Measurements from ENCODE around the gene TOP3A. TPM values are rescaled to one million over a fixed set of nuclear protein-coding genes. Genes with fewer than 3 reads are reported as not detected.

The TOP3A gene
- total RNA-seq, 1 experiment from 2014 or later, result 68.7 TPM

DNA sequence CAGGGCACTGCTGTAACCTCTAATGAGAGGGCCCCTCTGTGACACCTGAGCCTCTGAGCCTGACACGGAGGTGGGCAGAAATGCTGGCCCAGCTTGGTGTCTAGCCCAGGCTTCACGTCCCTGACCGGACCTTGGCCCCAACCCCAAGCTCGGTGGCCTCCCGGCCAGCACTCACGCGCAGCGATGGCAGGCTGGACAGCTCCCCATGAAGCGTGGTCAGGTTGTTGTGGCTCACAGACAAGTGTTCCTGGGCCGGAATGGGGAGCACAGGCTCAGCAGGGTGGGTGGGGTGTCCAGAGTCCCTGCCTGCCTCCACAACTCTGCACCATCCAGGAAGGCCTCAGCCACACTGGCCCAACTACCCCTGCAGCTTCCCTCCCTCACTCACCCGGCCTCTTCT is 58.4 kb downstream of the TOP3A start:
- WGBS (ENCODE audit: extremely low coverage, insufficient read length, low lambda C conversion rate), result no CpG with 5 or more reads among the region's 11 CpGs
- Histone ChIP-seq H4K5ac (ENCODE audit: insufficient read length, low read depth, low read length) (no peak overlapping the region), H3K18ac (ENCODE audit: insufficient read length, low read depth, low read length) (no peak overlapping the region), H3K23me2 (ENCODE audit: insufficient read length, low read depth, low read length, poor library complexity, severe bottlenecking) (peaks cover 12% of the 10 kb centered on the region), H2BK20ac (ENCODE audit: low read depth, low read length, poor library complexity, severe bottlenecking) (no peak overlapping the region), H3K4ac (ENCODE audit: low read depth, low read length) (no peak overlapping the region), H2AK5ac (ENCODE audit: insufficient read length, low read length) (no peak overlapping the region), H2BK120ac (ENCODE audit: low read depth, low read length, poor library complexity, severe bottlenecking) (no peak overlapping the region), H2BK12ac (ENCODE audit: insufficient read length, low read depth, low read length) (no peak overlapping the region), H3K79me2 (ENCODE audit: insufficient read depth, low read length) (no peaks in the 10 kb centered on the region; the same call in 1 of the 2 replicates), H3K4me2 (ENCODE audit: insufficient read depth, insufficient read length, low read length) (no peak overlapping the region), H3K23ac (ENCODE audit: insufficient read length, low read depth, low read length) (no peak overlapping the region), H3K14ac (ENCODE audit: insufficient read depth, low read length) (no peak overlapping the region), H4K91ac (ENCODE audit: insufficient read length, low read depth, low read length) (no peak overlapping the region), H3K27me3 (ENCODE audit: insufficient read depth, low read length) (no peaks in the 10 kb centered on the region), H3K4me1 (ENCODE audit: insufficient read depth, low read length) (no peaks in the 10 kb centered on the region), H2BK5ac (ENCODE audit: insufficient read length, low read length) (no peak overlapping the region), H3K27ac (ENCODE audit: insufficient read length, low read depth, low read length) (no peak overlapping the region), H2AFZ (ENCODE audit: low read length) (no peak overlapping the region), H4K20me1 (ENCODE audit: control insufficient read depth, insufficient read depth, insufficient read length) (no peaks in the 10 kb centered on the region), H4K8ac (replicated peaks; ENCODE audit: insufficient read length, low read depth, low read length) (no peak overlapping the region), H3K56ac (ENCODE audit: insufficient read length, low read depth, low read length) (no peak overlapping the region), H2BK15ac (ENCODE audit: low read depth, low read length) (no peak overlapping the region), H3K9me3 (ENCODE audit: control insufficient read depth, low read depth, low read length) (no peaks in the 10 kb centered on the region), H3K79me1 (ENCODE audit: insufficient read depth, low read depth, low read length, poor library complexity, severe bottlenecking) (no peaks in the 10 kb centered on the region), H3K9ac (ENCODE audit: extremely low read depth, insufficient read length, low read length) (no peak overlapping the region), H3T11ph (ENCODE audit: low read length) (no peak overlapping the region)
- Mint-ChIP-seq H3K27ac (no peak overlapping the region), H3K27me3 (ENCODE audit: low read depth) (no peaks in the 10 kb centered on the region), H3K4me3 (no peak overlapping the region; a peak in 1 of 5 replicates), H3K4me1 (peaks cover 22 to 34% of the 10 kb centered on the region in 2 experiments), H3K9me3 (no peaks in the 10 kb centered on the region), H3K36me3 (ENCODE audit: insufficient read depth in 1 of 3, low read depth in 3 of 3) (peaks cover 24 to 53% (median 52%) of the 10 kb centered on the region in 3 experiments; a peak in 6 of 7 replicates)
- TF ChIP-seq CTCF (conservative IDR thresholded peaks at IDR 0.05), result no peak
- no peak for DNase-seq
